LoVo (cell line): ENCODE data around the gene TAS2R8.
"Not testable (repeated sequence)": the region's sequence is repeated elsewhere in the genome, so short reads cannot be mapped to it uniquely, and the experiment has no call there.

Experiments
- DNase-seq: peaks from one replicate; pipeline ENCODE4 v3.0.0-alpha.2; 2016; ENCODE audit warnings: low spot score

Gene TAS2R8

GRCh38 chr12:10807186-10807585 lies at the start of gene TAS2R8:
TSS of gene TAS2R8 (minus strand) at chr12:10807286. CDS start at chr12:10806980, 306 bp downstream.
- DNase-seq = no peak

- no peak for DNase-seq
These were observed 48.7 kb upstream of the TAS2R8 start for GRCh38 chr12:10855807-10856206.

GRCh38 chr12:10853776-10854175 lies 46.7 kb upstream of the TAS2R8 start:
- DNase-seq = no peak

- no peak for DNase-seq
These were observed 44.3 kb upstream of the TAS2R8 start for GRCh38 chr12:10851243-10851858.

- DNase-seq = no peak
These were observed 42.4 kb upstream of the TAS2R8 start, which contains the start of gene PRR4 for GRCh38 chr12:10849425-10849878. TSS of gene PRR4 (minus strand) at chr12:10849475. CDS start at chr12:10849437, 38 bp downstream.

GRCh38 chr12:10847744-10848143 lies 40.7 kb upstream of the TAS2R8 start:
- no peak for DNase-seq

- no peak for DNase-seq
These were observed 35.8 kb upstream of the TAS2R8 start for GRCh38 chr12:10842862-10843261.

- DNase-seq = no peak
These were observed 31.4 kb upstream of the TAS2R8 start for GRCh38 chr12:10838461-10838860.

GRCh38 chr12:10829994-10830393 lies 22.9 kb upstream of the TAS2R8 start:
- no peak for DNase-seq

- no peak for DNase-seq
These were observed 19.2 kb upstream of the TAS2R8 start, which contains the start of gene TAS2R10 for GRCh38 chr12:10826258-10826657. TSS of gene TAS2R10 (minus strand) at chr12:10826358. CDS start at chr12:10826269, 89 bp downstream.

GRCh38 chr12:10824957-10825356 lies 17.9 kb upstream of the TAS2R8 start:
- no peak for DNase-seq

GRCh38 chr12:10811883-10812536 lies 4.9 kb upstream of the TAS2R8 start:
- no peak for DNase-seq

- DNase-seq = no peak
These were observed 3.0 kb upstream of the TAS2R8 start, which contains the start of gene TAS2R9 for GRCh38 chr12:10810068-10810467. TSS of gene TAS2R9 (minus strand) at chr12:10810168. CDS start at chr12:10810075, 93 bp downstream.

GRCh38 chr12:10802587-10802986 lies 4.5 kb downstream of the TAS2R8 start, which contains the start of gene TAS2R7:
TSS of gene TAS2R7 (minus strand) at chr12:10802627. CDS start at chr12:10802570, 57 bp downstream.
- no peak for DNase-seq

GRCh38 chr12:10801741-10802140 lies 5.3 kb downstream of the TAS2R8 start:
- no peak for DNase-seq

GRCh38 chr12:10794222-10794621 lies 12.9 kb downstream of the TAS2R8 start:
- DNase-seq = no peak

- DNase-seq = not testable (repeated sequence)
These were observed 15.3 kb downstream of the TAS2R8 start for GRCh38 chr12:10791769-10792168.

- no peak for DNase-seq
These were observed 23.8 kb downstream of the TAS2R8 start for GRCh38 chr12:10783252-10783651.

GRCh38 chr12:10779103-10779502 lies 28.0 kb downstream of the TAS2R8 start:
- DNase-seq = no peak

- DNase-seq = peak; percentile 62
These were observed 35.9 kb downstream of the TAS2R8 start for GRCh38 chr12:10771132-10771733.

GRCh38 chr12:10759657-10760056 lies 47.4 kb downstream of the TAS2R8 start:
- DNase-seq = no peak

- DNase-seq = no peak
These were observed 50.9 kb downstream of the TAS2R8 start for GRCh38 chr12:10756194-10756593.
